ENCODE data around the gene PLCB4.

The PLCB4 gene

DNA sequence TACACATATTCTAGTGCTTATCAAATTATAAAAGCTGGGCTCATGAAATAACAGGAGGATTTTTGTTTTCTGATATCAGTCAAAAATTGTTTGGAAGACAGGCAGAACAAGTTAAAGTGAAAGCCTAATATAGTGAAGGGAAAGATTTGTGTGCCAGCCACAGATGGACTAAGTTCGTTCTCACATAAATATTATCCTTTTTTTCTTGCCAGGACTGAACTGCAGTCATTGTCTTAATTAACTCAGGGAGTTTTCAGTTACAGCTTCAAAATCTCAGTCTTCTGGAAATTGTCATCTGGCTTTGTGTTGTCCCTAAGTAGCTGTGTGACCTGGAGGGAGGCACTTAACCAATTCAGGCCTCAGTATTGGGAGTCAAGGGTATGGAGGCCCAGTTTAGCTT, 40.7 kb downstream of the PLCB4 start:
- DNase-seq: no peak

DNA sequence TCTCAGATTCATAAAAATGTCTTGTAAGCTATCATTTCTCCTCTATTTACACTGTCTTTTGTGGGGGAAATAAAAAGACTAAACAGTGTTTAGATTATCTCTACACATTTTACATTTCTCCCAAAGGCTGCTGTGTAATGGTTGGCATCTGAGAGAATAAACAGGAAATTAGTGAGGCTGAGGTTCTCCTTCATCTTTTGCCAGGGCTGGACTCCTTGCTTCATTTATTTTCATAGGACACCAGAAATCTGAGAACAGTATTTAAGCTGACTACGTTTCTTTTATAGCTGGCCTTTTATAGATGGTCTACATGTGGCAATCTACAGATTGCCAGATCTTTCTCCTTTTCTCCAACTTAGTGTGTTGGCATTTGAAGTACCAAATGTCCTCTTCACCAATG, 41.5 kb downstream of the PLCB4 start:
- DNase-seq: no peak

- no peak for DNase-seq
Observed at GRCh38 chr20:9110916-9111432, 42.1 kb downstream of the PLCB4 start.

GRCh38 chr20:9112541-9113515, 43.9 kb downstream of the PLCB4 start:
- DNase-seq: no peak

DNA sequence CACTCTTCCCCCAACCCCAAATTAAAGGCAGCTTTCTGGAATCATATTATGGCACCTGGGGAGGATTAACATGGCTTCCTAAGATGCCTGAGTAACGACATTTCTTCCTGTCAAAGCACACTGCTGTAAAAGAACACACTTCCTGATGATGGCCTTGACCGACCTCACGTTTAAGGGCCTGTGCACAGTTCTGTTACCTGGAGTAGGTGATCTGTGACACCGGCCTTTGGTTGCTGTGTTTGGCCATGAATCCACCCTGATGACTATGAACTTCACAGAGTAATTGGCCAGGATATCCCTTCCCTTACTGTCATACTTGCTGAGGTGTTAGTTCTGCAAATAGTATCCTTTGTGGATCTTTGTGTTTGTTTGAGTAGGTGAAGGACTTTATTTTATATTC, 45.8 kb downstream of the PLCB4 start:
- DNase-seq: no peak

DNA sequence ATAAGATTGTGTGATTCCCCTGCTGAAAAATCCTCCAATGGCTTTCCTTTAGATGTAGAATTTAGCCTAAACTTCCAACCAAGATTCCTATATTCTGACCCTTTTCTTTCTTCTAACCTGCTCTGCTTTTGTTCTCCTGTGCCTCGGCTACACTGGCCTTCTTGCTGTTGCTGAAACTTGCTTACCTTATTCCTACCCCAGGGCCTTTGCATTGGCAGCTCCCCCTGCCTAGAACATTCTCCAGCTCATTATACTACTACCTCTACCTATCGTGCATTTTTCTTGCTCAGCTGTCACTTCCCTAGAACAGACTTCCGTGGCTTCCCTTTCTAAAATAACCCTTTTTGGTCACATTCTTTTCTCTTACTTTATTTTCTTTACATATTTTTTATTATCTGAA, 48.7 kb downstream of the PLCB4 start:
- no peak for DNase-seq

GRCh38 chr20:9119776-9120175, 50.9 kb downstream of the PLCB4 start:
- DNase-seq: no peak

GRCh38 chr20:9121211-9121610, 52.3 kb downstream of the PLCB4 start:
- DNase-seq: no peak

- no peak for DNase-seq
Observed at GRCh38 chr20:9122571-9122970, 53.7 kb downstream of the PLCB4 start.

DNA sequence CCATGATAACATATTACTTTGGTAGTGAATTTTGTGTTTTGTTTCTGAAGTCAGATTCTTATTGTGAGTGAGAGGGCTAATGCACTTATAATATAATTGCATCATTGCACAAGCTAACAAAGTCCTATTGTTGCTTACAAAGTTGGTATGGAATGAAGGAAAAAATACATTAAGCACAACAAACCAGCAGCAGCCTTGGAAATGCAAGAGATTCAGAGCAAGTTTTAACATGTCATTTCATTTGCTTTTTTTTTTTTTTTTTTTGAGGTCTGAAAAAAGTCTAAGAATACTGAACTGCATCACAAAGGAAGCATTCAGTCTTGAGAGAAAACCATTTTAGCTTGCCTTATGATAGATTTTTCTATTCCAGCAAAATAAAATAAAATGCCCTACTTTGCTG, 57.6 kb downstream of the PLCB4 start:
- no peak for DNase-seq

- DNase-seq: no peak
Observed at GRCh38 chr20:9128568-9128967, 59.7 kb downstream of the PLCB4 start.

DNA sequence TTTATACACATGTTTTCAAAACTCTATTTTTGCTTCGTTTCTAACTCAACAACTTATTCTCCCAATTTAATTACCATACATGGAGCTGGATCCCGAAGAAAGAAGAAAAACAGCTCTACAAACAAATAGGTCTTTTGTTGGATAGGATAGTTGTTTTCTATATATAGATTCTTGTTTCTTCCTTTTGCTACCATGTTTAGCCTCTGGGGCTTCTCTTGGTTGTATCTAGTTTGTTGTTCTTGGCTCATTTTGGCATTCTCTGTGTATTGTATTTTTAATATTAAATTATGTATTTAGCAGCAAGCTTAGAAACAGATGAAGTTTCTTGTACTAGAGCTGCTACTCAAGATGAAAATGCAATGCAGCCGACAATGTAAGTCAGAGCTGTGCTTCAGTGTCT, 60.9 kb downstream of the PLCB4 start:
- no peak for DNase-seq

DNA sequence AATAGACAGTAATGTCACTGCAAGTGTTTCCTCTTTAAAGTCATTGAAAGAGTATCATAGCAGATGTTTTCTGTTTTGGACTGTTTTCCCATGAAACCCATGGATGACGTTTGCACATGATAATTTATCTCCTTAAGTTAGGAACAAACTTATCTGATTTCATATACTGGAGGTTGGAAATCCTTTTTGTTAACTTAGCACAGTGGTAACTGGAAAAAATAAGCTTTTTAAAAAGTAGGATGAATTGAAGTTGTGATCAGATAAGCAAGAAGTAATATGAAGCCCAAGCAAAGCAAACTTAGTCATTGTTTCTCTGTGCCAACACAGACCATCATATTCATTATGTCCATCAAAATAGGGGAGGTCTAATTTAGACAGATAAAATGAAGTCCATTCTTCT, 61.6 kb downstream of the PLCB4 start:
- DNase-seq: no peak

- no peak for DNase-seq
Observed at GRCh38 chr20:9131841-9132240, 63.0 kb downstream of the PLCB4 start.

DNA sequence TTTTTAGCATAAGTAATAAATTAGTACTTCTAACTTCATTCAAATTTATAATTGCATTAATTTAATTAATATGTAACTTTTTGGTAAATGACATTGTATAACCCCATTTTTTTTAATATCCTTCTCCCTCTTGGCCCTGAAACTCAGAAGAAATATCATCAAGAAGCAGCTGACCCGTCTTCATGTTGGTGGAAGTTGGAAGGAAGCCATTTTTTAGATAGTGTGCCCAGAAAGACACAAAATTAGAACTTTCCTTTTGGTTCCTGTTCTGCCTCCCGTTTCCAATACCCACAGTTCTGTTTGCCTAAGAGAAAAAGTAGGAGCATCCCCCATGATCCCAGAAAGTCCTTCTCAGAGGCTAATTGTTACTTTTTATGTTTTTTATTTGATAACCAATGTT, 65.5 kb downstream of the PLCB4 start:
- no peak for DNase-seq

DNA sequence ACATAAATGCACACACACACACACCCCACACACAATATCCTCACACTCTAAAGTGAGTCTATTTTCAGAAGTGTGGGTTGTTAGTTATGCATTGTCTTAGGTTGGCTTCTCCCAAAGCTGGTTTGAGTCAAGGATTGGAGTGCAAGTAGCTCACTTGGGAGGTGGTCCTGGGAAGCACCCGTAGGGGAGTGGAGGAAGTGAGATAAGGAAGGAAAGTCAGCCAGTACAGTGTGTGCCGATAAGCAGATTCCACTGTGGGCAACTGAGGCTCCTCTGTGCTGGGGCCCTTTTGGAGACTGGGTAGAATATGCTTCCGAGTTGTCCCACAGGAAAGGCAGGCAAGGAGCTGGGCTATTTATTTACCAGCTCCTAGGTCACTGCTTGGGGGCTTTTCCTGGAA, 67.2 kb downstream of the PLCB4 start:
- DNase-seq: no peak

DNA sequence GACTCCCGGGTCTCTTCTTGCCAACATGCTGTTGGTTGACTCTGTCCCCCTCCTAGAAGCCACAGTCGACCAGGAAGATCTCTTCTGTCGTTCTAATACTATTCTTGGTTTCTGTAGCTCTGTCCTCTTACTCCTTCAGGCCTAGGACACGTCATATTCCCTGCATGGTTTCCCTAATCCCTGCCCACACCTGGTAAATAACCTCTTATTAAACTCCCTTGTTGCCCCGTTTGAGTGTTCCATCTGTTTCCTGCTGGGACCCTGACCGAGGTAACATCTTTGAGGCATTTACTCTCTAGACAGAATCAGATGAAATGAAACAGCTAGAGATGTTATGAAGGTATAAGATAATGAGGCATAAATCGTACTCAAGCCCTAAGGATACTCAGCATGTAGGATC, 68.1 kb downstream of the PLCB4 start:
- no peak for DNase-seq

- no peak for DNase-seq
Observed at GRCh38 chr20:9139106-9139833, 70.4 kb downstream of the PLCB4 start.

DNA sequence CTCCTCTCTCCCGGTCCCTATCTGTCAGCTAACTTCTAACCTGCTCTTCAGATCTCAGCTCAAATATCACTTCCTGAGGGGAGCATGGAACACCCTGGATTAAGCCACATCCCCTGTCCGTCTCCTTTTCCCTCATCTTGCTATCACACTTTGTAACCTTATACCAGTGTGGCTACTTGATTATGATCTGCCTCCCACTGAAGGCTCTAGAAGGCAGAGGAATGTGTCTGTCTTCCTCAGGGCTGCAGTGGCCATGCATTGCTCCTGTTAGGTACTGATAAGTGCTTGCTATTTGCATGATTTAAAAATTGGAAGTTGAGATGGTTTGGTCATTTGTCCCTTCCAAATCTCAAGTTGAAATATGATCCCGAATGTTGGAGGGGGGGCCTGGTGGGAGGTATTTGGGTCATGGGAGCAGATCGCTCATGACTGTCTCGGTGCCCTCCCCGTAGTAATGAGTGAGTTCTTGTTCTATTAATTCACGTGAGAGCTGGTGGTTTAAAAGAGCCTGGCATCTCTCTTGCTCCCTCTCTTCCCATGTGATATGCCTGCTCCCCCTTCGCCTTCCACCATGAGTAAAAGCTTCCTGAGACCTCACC, 71.4 kb downstream of the PLCB4 start:
- DNase-seq: no peak

DNA sequence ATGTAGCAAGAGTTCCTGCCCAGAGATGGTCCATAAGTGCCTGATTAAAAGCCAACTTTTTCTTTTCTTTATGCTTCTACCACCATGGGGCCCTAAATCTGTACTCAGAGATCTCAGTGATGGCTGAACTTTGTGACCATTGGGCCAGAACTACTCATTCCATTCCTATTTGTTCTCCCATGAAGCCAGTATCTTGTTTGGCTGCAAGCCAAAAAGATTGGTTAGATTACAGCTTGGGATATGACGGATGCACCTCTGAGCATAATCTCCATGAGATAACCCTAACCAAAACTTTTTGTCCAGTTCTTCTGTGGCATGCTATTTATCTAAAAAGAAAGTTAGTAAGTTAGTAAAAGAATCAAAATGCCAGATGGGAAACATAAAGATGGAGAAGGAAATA, 72.2 kb downstream of the PLCB4 start:
- no peak for DNase-seq

DNA sequence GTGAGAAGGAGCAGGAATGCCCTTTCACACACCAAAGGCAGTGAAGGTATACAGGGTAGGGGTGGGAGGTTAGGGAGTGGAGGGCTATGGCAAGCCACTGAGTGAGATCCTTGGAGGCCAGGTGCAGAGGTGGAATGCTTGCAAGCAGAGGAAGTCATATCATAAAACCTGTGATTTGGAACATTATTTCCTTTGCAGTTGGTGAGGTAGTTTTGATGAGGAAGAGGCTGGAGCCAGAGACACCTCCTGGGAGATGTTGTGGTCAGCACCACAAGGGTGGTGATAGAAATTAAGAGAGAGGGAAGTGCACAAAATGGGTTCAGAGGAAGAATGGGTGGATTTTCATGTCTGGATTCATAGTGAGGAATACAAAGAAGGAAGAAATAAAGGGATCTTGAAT, 73.0 kb downstream of the PLCB4 start:
- DNase-seq: no peak

DNA sequence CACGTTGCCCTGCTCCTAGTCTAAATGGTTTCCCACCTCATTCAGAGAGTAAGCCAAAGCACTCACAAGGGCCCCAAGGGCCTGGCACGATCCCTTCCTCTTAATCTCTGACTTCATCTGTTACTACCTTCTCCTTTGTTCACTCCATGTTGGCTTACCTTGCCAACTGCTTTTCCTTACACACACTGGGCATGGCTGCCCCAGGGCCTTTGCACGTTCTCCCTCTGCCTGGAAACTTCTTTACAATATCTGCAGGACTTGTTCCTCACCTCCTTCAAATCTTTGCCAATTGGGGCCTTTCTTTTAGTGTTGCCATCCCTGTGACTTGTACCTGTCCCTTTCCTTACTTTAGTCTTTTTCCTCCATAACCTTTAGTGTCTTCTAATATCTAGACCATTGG, 73.9 kb downstream of the PLCB4 start:
- DNase-seq: no peak

DNA sequence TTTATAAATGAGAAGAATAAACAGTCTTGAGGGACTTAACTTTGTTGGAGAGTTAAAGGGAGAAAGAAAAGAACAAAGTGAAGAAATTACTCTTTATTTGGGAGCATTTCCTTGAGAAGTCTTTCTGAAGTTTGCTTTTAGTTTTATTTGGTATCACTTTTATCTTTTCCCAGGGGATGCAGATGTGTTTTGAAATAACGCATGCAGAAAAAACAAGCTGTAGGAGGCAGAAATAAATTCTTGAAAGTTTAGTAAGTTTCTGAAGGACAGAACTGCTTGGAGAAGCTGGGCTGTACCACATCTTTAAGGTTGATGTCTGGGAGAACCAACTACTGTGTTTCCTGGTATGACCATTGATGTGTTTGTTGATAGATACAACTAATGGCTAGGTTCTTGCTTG, 75.0 kb downstream of the PLCB4 start:
- DNase-seq: no peak

DNA sequence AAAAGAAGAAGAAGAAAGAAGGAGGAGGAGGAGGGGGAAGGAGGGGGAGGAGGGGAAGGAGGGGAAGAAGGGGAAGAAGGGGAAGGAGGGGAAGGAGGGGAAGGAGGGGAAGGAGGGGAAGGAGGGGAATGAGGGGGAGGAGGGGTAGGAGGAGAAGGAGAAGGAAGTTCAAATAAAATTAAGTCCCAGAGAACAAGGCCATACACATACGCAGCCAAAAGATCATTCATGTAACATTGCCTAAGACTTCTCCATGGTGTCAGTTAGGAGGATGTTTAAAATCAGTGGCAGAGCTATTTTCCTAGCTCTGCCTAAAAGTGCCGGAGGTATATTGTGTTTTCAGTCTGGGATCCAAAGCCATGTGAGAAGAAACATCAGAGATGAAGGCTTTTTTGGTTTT, 75.8 kb downstream of the PLCB4 start:
- DNase-seq: no peak
